Measurements from ENCODE around the gene VSTM2L.

VSTM2L gene

DNA sequence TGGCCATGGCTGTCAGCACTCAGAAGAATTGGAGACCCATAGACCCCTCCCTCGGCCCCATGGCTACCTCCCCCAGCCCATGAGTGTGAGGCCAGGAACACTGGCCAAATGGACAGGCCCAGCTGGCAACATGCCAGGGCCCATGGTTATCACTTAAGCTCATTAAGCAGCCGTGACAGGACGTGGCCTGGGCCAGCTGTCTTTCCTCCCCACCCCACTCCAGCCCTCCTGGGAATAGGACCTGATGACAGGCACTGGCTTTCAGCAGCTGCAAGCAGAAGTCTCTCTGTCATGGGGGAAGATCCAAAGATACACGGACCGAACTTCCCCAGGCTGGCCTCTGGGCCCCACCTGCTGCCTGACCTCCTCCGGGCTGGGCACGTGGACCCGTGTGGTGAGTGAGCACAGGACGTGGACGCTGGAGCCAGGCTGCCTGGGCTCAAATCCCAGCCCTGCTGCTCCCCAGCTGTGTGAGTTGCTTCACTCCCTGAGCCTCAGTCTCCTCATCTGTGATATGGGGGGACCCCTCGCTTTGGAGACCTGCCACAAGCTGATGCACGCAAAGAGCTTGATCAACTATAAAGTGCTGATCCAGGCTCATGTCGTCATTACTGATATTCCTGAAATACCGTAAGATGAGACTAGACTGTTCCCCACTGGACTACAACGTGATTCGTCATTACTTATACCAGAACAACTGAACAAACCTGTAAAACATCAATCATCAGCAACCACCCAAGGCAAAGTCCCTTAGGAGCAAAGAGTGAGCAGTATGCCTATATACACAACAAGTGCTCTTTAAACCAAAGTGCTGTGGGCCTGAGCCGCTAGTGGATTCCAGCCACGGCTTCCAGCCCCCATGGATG, 22.0 kb upstream of the VSTM2L start:
- H3K9me3 ChIP-seq (ENCODE audit: insufficient read depth, low read length, severe bottlenecking) = no peaks in the 10 kb centered on the region
- ATAC-seq (ENCODE audit: insufficient read depth, low read depth) = no peak
- H3K9ac ChIP-seq (ENCODE audit: low read depth, low read length) = no peak overlapping the region
- no peak overlapping the region for H3K4me3 ChIP-seq (ENCODE audit: low read depth in 1 of 2, low read length in 2 of 2)
- H3K36me3 ChIP-seq (ENCODE audit: insufficient read depth, low read length) = no peaks in the 10 kb centered on the region
- no peak overlapping the region for H2AFZ ChIP-seq (ENCODE audit: low read depth, low read length)
- no peak overlapping the region for H3K27ac ChIP-seq (ENCODE audit: low read length)
- H3K4me1 ChIP-seq (ENCODE audit: insufficient read depth, low read length) = no peaks in the 10 kb centered on the region
- TF ChIP-seq EZH2 (IDR thresholded peaks at IDR 0.05; ENCODE audit: borderline replicate concordance, low read depth, low read length, severe bottlenecking) = no peak
- TF ChIP-seq, protein P1, sequence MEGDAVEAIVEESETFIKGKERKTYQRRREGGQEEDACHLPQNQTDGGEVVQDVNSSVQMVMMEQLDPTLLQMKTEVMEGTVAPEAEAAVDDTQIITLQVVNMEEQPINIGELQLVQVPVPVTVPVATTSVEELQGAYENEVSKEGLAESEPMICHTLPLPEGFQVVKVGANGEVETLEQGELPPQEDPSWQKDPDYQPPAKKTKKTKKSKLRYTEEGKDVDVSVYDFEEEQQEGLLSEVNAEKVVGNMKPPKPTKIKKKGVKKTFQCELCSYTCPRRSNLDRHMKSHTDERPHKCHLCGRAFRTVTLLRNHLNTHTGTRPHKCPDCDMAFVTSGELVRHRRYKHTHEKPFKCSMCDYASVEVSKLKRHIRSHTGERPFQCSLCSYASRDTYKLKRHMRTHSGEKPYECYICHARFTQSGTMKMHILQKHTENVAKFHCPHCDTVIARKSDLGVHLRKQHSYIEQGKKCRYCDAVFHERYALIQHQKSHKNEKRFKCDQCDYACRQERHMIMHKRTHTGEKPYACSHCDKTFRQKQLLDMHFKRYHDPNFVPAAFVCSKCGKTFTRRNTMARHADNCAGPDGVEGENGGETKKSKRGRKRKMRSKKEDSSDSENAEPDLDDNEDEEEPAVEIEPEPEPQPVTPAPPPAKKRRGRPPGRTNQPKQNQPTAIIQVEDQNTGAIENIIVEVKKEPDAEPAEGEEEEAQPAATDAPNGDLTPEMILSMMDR (IDR thresholded peaks at IDR 0.05; ENCODE audit: borderline replicate concordance, extremely low read depth, low read length, poor library complexity, severe bottlenecking) = no peak
- H3K4me2 ChIP-seq (ENCODE audit: insufficient read depth, low read length) = no peak overlapping the region
- peaks cover 4% of the 10 kb centered on the region for H4K20me1 ChIP-seq (ENCODE audit: insufficient read depth, low read length)
- DNase-seq = no peak
- H3K27me3 ChIP-seq (ENCODE audit: insufficient read depth, low read length, poor library complexity) = no peaks in the 10 kb centered on the region
- H3K79me2 ChIP-seq (ENCODE audit: insufficient read depth, low read length) = no peaks in the 10 kb centered on the region

DNA sequence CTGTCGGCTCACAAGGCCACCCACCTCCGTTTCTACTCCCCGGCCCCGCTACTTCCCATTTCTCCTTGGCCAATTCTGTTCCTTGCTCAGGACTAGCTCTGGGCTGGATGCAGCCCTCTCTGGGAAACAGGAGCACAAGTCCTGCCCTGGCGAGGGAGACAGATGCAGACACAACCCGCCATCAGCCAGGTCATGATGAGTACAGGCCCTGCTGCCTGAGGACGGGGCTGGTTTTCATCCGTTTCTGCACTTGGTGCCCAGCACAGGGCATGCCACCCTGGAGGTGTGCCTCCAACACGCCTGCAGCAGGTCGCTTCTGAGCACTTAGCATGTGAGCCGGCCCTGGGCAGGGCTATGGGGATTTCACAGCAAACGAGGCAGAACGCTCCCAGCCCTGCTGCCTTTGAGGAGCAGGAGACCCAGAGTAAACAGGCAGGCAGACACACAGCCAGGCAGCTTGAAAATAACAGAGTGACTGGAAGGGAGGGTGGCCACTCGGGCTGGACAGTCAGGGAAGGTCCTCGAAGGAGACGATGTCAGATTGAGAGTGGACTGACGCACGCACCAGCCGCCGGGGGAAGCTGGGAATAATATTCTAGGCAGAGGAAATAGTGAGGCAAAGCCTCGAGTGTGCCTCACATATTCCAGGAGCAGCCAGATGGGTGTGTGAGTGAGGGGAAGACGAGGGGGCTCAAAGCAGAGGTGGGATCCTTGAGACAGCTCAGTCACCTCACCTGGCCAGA, 21.2 kb upstream of the VSTM2L start:
- no peak for ATAC-seq (ENCODE audit: insufficient read depth, low read depth)

DNA sequence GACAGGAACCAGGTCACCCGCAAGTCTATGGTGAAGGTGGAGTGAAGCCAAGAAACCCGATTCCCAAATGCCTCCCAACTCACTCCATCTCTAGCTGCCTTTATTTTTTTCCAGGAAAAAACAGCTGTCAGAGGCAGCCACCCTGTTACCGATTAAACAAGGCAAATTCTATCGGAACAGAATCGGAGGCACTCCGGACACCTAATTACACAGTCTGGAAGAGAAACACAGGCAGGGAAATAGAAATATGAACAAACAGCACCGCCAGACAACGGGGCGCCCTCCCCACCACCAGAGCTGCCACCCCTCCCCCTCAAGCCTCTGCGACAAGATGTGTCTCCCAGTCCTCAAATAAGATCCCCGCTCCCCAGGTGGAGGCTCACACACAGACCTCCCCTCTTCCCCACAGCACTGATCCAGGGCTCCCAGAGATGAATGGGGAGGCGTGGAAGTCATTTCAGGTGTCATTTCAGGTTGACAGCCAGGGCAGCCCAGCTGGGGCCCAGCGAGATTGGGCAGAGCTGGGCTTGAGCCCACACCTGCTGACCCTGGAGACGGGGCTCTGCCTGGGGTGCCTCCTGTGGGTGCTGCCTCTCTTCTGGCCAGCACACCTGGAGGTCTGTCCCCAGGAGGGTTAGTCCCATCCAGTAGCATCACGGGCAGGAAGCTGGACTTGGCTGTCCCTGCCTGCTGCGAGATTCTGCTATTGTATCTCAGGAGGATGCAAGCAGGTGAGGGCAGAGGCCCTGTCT, 19.8 kb upstream of the VSTM2L start:
- Histone ChIP-seq H3K27ac (ENCODE audit: low read length) (no peak overlapping the region), H3K79me2 (ENCODE audit: insufficient read depth, low read length) (no peaks in the 10 kb centered on the region), H4K20me1 (ENCODE audit: insufficient read depth, low read length) (peaks cover 3% of the 10 kb centered on the region; the same call in 1 of the 2 replicates), H3K27me3 (ENCODE audit: insufficient read depth, low read length, poor library complexity) (no peaks in the 10 kb centered on the region), H3K9me3 (ENCODE audit: insufficient read depth, low read length, severe bottlenecking) (no peaks in the 10 kb centered on the region), H2AFZ (ENCODE audit: low read depth, low read length) (no peak overlapping the region), H3K4me1 (ENCODE audit: insufficient read depth, low read length) (no peaks in the 10 kb centered on the region), H3K4me2 (ENCODE audit: insufficient read depth, low read length) (no peak overlapping the region), H3K9ac (ENCODE audit: low read depth, low read length) (no peak overlapping the region), H3K4me3 (ENCODE audit: low read depth in 1 of 2, low read length in 2 of 2) (no peak overlapping the region), H3K36me3 (ENCODE audit: insufficient read depth, low read length) (no peaks in the 10 kb centered on the region)
- ATAC-seq (ENCODE audit: insufficient read depth, low read depth) = no peak
- no peak for DNase-seq
- TF ChIP-seq, protein P1 (IDR thresholded peaks at IDR 0.05; ENCODE audit: borderline replicate concordance, extremely low read depth, low read length, poor library complexity, severe bottlenecking) = no peak
- TF ChIP-seq EZH2 (IDR thresholded peaks at IDR 0.05; ENCODE audit: borderline replicate concordance, low read depth, low read length, severe bottlenecking) = no peak

More for the DNA sequence above, 21.2 kb upstream of the VSTM2L start:
- Histone ChIP-seq H4K20me1 (ENCODE audit: insufficient read depth, low read length) (peaks cover under 1% of the 10 kb centered on the region; the same call in 1 of the 2 replicates), H3K4me2 (ENCODE audit: insufficient read depth, low read length) (no peak overlapping the region), H3K4me1 (ENCODE audit: insufficient read depth, low read length) (no peaks in the 10 kb centered on the region), H3K4me3 (ENCODE audit: low read depth in 1 of 2, low read length in 2 of 2) (no peak overlapping the region), H2AFZ (ENCODE audit: low read depth, low read length) (no peak overlapping the region), H3K27me3 (ENCODE audit: insufficient read depth, low read length, poor library complexity) (no peaks in the 10 kb centered on the region), H3K36me3 (ENCODE audit: insufficient read depth, low read length) (no peaks in the 10 kb centered on the region), H3K27ac (ENCODE audit: low read length) (no peak overlapping the region), H3K79me2 (ENCODE audit: insufficient read depth, low read length) (no peaks in the 10 kb centered on the region), H3K9ac (ENCODE audit: low read depth, low read length) (no peak overlapping the region), H3K9me3 (ENCODE audit: insufficient read depth, low read length, severe bottlenecking) (no peaks in the 10 kb centered on the region)
- no peak for TF ChIP-seq EZH2 (IDR thresholded peaks at IDR 0.05; ENCODE audit: borderline replicate concordance, low read depth, low read length, severe bottlenecking)
- TF ChIP-seq, protein P1 (IDR thresholded peaks at IDR 0.05; ENCODE audit: borderline replicate concordance, extremely low read depth, low read length, poor library complexity, severe bottlenecking) = no peak
- DNase-seq = no peak

All from DND-41 (cell line).